Measurements from ENCODE around the gene PPARD. TPM values are rescaled to one million over a fixed set of nuclear protein-coding genes. Genes with fewer than 3 reads are reported as not detected.
A peak's percentile ranks its signal among the peaks of the same experiment; 100 is the strongest.

The PPARD gene
- total and polyA plus RNA-seq, 2 of the 13 experiments (the other 11 are each of a cell fraction or from before 2014, with no cell fraction given): 6.1 to 13.3 TPM

DNA sequence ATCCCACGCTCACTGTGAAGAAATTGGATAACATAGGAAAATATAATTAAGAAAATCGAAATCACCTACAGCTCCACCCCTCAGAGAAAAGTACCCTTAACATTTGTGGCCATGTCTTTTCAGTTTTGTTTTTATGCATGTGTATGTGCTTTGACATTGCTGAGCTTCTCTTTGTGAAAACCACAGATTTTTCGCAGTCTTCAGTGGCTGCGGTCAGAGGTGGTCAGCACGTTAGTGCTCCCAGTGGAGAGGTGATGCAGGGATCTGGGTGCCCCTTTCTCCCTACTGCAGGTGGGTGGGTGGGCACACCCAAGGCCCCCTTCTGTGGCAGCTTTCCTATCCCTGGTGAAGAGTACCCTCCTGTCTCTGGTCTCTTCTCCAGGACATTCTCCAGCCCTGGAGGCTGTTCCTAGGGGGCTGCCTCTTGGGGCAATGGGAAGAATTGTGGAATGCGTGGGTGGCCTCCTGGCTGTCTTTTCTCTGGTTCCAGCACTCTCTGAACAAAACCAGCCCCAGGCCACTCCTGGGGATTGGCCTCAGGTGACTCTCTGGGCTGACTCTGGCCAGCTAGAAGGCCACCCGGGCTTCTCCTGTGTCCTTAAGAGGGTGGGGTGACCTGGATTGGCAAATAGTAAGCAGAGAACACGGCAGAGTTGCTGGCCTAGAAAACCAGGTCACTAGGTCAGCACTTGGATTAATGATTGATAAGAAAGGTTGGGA, 59.9 kb downstream of the PPARD start (continued):
- TF ChIP-seq, protein P1, sequence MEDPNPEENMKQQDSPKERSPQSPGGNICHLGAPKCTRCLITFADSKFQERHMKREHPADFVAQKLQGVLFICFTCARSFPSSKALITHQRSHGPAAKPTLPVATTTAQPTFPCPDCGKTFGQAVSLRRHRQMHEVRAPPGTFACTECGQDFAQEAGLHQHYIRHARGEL (CRISPR knock-in tag; IDR thresholded peaks at IDR 0.05): no peak
- peak; percentile 98 for TF ChIP-seq RXRA (CRISPR knock-in tag; IDR thresholded peaks at IDR 0.05)
- peak; percentile 55; the same call in 1 of the 2 replicates for TF ChIP-seq POGZ (CRISPR knock-in tag; IDR thresholded peaks at IDR 0.05)
- TF ChIP-seq HNRNPLL (IDR thresholded peaks at IDR 0.05; ENCODE audit: low read depth, low read length, poor library complexity, severe bottlenecking): no peak
- TF ChIP-seq, protein P2, sequence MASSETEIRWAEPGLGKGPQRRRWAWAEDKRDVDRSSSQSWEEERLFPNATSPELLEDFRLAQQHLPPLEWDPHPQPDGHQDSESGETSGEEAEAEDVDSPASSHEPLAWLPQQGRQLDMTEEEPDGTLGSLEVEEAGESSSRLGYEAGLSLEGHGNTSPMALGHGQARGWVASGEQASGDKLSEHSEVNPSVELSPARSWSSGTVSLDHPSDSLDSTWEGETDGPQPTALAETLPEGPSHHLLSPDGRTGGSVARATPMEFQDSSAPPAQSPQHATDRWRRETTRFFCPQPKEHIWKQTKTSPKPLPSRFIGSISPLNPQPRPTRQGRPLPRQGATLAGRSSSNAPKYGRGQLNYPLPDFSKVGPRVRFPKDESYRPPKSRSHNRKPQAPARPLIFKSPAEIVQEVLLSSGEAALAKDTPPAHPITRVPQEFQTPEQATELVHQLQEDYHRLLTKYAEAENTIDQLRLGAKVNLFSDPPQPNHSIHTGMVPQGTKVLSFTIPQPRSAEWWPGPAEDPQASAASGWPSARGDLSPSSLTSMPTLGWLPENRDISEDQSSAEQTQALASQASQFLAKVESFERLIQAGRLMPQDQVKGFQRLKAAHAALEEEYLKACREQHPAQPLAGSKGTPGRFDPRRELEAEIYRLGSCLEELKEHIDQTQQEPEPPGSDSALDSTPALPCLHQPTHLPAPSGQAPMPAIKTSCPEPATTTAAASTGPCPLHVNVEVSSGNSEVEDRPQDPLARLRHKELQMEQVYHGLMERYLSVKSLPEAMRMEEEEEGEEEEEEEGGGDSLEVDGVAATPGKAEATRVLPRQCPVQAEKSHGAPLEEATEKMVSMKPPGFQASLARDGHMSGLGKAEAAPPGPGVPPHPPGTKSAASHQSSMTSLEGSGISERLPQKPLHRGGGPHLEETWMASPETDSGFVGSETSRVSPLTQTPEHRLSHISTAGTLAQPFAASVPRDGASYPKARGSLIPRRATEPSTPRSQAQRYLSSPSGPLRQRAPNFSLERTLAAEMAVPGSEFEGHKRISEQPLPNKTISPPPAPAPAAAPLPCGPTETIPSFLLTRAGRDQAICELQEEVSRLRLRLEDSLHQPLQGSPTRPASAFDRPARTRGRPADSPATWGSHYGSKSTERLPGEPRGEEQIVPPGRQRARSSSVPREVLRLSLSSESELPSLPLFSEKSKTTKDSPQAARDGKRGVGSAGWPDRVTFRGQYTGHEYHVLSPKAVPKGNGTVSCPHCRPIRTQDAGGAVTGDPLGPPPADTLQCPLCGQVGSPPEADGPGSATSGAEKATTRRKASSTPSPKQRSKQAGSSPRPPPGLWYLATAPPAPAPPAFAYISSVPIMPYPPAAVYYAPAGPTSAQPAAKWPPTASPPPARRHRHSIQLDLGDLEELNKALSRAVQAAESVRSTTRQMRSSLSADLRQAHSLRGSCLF (CRISPR knock-in tag; IDR thresholded peaks at IDR 0.05; ENCODE audit: borderline replicate concordance): no peak
- TF ChIP-seq, protein P3, sequence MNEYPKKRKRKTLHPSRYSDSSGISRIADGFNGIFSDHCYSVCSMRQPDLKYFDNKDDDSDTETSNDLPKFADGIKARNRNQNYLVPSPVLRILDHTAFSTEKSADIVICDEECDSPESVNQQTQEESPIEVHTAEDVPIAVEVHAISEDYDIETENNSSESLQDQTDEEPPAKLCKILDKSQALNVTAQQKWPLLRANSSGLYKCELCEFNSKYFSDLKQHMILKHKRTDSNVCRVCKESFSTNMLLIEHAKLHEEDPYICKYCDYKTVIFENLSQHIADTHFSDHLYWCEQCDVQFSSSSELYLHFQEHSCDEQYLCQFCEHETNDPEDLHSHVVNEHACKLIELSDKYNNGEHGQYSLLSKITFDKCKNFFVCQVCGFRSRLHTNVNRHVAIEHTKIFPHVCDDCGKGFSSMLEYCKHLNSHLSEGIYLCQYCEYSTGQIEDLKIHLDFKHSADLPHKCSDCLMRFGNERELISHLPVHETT (CRISPR knock-in tag; conservative IDR thresholded peaks at IDR 0.05): no peak
- no peak for TF ChIP-seq TRIM24 (CRISPR knock-in tag; IDR thresholded peaks at IDR 0.05)
- TF ChIP-seq, protein P4, sequence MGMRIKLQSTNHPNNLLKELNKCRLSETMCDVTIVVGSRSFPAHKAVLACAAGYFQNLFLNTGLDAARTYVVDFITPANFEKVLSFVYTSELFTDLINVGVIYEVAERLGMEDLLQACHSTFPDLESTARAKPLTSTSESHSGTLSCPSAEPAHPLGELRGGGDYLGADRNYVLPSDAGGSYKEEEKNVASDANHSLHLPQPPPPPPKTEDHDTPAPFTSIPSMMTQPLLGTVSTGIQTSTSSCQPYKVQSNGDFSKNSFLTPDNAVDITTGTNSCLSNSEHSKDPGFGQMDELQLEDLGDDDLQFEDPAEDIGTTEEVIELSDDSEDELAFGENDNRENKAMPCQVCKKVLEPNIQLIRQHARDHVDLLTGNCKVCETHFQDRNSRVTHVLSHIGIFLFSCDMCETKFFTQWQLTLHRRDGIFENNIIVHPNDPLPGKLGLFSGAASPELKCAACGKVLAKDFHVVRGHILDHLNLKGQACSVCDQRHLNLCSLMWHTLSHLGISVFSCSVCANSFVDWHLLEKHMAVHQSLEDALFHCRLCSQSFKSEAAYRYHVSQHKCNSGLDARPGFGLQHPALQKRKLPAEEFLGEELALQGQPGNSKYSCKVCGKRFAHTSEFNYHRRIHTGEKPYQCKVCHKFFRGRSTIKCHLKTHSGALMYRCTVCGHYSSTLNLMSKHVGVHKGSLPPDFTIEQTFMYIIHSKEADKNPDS (CRISPR knock-in tag; IDR thresholded peaks at IDR 0.05): no peak
- TF ChIP-seq, protein P5, sequence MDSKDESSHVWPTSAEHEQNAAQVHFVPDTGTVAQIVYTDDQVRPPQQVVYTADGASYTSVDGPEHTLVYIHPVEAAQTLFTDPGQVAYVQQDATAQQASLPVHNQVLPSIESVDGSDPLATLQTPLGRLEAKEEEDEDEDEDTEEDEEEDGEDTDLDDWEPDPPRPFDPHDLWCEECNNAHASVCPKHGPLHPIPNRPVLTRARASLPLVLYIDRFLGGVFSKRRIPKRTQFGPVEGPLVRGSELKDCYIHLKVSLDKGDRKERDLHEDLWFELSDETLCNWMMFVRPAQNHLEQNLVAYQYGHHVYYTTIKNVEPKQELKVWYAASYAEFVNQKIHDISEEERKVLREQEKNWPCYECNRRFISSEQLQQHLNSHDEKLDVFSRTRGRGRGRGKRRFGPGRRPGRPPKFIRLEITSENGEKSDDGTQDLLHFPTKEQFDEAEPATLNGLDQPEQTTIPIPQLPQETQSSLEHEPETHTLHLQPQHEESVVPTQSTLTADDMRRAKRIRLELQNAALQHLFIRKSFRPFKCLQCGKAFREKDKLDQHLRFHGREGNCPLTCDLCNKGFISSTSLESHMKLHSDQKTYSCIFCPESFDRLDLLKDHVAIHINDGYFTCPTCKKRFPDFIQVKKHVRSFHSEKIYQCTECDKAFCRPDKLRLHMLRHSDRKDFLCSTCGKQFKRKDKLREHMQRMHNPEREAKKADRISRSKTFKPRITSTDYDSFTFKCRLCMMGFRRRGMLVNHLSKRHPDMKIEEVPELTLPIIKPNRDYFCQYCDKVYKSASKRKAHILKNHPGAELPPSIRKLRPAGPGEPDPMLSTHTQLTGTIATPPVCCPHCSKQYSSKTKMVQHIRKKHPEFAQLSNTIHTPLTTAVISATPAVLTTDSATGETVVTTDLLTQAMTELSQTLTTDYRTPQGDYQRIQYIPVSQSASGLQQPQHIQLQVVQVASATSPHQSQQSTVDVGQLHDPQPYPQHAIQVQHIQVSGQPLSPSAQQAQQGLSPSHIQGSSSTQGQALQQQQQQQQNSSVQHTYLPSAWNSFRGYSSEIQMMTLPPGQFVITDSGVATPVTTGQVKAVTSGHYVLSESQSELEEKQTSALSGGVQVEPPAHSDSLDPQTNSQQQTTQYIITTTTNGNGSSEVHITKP (CRISPR knock-in tag; IDR thresholded peaks at IDR 0.05; ENCODE audit: low read depth): peak; percentile 60; the same call in 1 of the 2 replicates
- TF ChIP-seq ZNF343 (CRISPR knock-in tag; IDR thresholded peaks at IDR 0.05): no peak
- TF ChIP-seq, protein P6, sequence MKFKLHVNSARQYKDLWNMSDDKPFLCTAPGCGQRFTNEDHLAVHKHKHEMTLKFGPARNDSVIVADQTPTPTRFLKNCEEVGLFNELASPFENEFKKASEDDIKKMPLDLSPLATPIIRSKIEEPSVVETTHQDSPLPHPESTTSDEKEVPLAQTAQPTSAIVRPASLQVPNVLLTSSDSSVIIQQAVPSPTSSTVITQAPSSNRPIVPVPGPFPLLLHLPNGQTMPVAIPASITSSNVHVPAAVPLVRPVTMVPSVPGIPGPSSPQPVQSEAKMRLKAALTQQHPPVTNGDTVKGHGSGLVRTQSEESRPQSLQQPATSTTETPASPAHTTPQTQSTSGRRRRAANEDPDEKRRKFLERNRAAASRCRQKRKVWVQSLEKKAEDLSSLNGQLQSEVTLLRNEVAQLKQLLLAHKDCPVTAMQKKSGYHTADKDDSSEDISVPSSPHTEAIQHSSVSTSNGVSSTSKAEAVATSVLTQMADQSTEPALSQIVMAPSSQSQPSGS (CRISPR knock-in tag; IDR thresholded peaks at IDR 0.05): 0 out of 2 replicates have a peak, but pooled peaks have one; percentile 14
- no peak for TF ChIP-seq ATM (IDR thresholded peaks at IDR 0.05; ENCODE audit: borderline replicate concordance)
- no peak for TF ChIP-seq PTBP1 (IDR thresholded peaks at IDR 0.05; ENCODE audit: low read depth, low read length, poor library complexity, severe bottlenecking)
- TF ChIP-seq TCF7 (IDR thresholded peaks at IDR 0.05; ENCODE audit: low read depth): 0 out of 2 replicates have a peak, but pooled peaks have one; percentile 23

Measured in HepG2 (cell line).